GM03348 (cell line): Measurements from ENCODE around the gene SH3BGRL3.
"Not testable (repeated sequence)": the region's sequence is repeated elsewhere in the genome, so short reads cannot be mapped to it uniquely, and the experiment has no call there.

ENCODE experiments used
- DNase-seq: peaks from one replicate; pipeline ENCODE4 v3.0.0; 2012; ENCODE audit warnings: low spot score

SH3BGRL3 gene

GRCh38 chr1:26290882-26291261 is 11.0 kb downstream of the SH3BGRL3 start:
- DNase-seq, result no peak

DNA sequence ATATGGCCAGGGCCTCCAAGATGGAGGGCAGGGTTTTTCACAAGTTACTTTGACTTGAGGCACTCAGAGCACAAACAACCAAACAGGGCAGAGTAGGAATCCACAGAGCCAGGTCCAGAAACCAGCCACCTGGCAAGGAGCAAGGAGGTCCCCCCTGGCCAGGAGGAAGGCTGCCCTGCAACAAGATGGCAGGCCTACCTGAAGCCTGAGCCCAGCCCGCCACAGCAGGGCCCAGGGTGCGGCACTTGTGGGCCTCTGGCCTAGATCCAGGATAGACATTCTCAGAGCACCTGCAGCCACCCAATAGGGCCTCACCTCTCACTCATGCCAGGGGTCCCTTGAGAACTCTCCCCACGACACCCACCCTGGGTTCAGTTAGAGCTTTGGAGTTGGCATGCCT is 11.5 kb downstream of the SH3BGRL3 start:
- no peak for DNase-seq

DNA sequence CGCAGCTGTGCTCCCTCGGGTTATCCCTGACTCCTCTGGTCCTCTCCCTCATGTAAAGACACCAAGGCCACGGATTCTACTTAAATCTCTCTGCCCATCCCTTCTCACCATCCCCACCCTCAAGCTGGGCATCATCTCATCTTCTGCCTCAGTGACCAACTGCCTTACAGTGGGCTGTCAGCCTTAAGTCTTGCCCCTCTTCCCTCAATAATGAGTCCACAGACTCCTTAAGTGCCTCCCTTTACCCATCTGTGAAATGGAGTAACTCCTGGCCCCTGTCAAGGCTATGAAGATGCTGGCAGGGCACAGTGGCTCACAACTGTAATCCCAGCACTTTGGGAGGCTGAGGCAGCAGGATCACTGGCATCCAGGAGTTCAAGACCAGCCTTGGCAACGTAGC is 12.1 kb downstream of the SH3BGRL3 start:
- no peak for DNase-seq

DNA sequence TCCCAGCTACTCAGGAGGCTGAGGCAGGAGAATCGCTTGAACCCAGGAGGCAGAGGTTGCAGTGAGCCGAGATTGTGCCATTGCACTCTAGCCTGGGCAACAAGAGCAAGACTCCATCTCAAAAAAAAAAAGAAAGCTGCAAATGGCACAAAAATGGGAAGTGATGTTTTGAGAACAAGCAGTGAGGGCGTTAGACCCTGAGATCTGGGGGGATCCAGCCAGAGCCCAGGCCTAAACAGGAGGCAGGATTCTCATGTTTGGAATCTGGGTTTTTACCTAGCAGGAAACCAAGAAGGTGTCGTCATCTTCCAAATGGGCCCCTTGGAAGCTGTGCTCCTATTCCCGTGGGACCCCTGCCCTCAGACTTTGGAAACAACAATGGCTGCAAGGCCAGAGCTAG is 12.8 kb downstream of the SH3BGRL3 start:
- not testable (repeated sequence) for DNase-seq

- DNase-seq, result no peak
These were observed 14.1 kb downstream of the SH3BGRL3 start for GRCh38 chr1:26293911-26294463.

DNA sequence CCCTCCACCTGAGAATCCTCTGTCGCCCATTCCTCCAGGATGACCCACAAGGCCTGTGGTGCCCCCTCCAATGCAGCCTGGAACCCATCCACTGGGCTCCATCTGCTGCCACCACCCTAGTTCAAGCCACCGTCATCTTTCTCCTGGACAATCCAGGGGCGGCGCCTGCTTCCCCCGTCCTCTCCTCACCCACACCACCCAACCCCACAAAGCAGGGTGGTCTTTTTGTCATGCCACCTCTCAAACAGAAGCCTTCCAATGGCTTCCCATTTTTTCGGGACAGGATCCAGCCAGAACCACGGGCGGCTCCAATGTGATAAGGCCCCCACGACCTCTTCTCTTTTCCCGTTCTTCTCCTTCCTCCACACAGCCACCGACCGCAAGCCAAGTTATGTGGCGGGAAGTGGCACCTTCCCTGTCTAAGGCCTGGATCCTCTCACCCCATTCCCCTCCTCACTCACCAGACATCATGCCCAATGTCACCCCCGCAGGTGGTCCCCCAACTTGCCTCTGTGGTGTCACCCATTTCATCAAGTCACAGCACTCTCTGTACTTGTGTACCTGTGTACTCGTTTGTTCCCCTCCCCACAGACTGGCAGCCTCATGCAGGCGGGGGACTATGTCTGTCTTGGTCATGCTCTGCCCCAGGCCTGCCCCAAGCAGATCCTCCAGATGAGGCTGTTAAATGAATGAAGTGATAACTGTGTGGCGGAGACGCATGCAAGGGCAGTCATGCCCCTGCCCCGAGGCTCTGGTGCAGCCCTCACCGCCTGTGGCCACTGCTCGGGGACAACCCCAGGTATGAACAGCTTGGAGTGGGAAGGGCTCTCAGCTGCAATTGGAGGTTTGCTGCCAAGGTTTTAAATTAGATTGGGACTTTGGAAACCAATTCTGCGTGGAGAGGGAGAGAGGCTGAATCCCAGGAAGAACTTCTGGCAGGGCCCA is 15.6 kb downstream of the SH3BGRL3 start:
- DNase-seq, result no peak

- DNase-seq, result no peak
These were observed 16.6 kb downstream of the SH3BGRL3 start for GRCh38 chr1:26296340-26297056.

DNA sequence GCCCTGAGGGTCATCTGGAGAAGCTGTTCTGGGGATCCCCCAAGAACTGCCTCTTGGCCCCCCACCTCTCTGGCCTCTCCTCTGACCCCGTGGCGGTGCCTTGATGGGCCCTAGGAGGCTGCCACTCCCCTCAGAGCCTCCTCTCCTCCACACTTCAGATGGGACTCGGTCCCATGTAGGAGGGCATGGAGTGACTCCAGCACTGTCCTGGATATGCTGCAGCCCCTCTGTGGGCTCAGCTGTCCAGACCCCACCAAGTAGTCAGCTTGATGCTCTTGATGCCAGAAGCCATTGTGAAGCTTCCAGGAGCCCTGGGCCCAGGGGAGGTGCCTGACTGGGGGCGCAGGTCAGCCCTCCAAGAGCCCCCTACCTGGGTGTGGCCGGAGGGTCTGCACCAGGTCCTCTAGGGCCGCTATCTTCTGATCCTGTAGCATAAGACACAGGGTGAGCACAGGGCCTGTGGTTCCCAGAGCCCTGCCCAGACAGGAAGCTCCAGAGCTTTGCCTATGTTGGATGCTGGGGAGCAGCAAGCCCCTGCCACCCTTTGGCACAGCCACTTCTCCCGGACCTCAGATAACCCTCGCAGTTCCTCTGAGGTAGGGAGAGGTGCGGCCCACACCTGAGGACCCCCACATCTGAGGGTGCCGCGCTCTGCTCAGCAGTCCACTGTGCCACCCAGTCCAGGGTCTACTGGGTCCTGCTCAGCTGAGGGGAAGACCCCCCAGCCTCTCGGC is 17.3 kb downstream of the SH3BGRL3 start:
- no peak for DNase-seq

- DNase-seq, result no peak
These were observed 17.9 kb downstream of the SH3BGRL3 start for GRCh38 chr1:26297791-26298124.

GRCh38 chr1:26300578-26301275 is 20.8 kb downstream of the SH3BGRL3 start:
- no peak for DNase-seq

- DNase-seq, result peak; percentile 49
These were observed 23.0 kb downstream of the SH3BGRL3 start for GRCh38 chr1:26302733-26303405.

DNA sequence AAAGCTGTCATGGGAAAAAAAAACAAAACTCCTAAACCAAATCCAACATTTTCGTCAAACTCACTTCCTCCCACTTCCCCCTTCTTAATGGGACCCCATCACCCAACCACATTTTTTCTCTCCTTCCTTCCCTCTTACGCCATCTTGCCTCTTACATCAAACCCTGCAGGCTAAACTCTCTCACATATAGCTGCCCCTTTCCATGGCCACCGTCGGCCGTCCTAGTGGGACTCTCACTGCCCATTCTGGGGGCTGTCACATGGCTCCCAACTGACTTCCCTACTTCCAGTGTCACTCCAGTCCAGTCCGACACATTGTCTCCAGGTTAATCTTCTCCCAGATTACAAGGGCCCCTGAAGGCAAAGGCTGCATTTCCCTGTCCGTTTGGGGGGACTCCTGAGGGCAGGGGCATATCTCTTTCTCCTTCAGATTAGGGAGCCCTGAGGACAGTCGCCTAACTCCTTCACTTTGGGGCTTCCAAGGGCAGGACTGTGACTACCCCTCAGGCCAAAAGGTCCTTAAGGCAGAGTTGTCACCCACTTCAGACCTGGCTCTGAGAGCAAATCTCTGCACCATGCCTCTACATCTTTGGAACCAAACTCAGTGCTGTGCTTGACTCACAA is 25.9 kb downstream of the SH3BGRL3 start:
- DNase-seq, result no peak

DNA sequence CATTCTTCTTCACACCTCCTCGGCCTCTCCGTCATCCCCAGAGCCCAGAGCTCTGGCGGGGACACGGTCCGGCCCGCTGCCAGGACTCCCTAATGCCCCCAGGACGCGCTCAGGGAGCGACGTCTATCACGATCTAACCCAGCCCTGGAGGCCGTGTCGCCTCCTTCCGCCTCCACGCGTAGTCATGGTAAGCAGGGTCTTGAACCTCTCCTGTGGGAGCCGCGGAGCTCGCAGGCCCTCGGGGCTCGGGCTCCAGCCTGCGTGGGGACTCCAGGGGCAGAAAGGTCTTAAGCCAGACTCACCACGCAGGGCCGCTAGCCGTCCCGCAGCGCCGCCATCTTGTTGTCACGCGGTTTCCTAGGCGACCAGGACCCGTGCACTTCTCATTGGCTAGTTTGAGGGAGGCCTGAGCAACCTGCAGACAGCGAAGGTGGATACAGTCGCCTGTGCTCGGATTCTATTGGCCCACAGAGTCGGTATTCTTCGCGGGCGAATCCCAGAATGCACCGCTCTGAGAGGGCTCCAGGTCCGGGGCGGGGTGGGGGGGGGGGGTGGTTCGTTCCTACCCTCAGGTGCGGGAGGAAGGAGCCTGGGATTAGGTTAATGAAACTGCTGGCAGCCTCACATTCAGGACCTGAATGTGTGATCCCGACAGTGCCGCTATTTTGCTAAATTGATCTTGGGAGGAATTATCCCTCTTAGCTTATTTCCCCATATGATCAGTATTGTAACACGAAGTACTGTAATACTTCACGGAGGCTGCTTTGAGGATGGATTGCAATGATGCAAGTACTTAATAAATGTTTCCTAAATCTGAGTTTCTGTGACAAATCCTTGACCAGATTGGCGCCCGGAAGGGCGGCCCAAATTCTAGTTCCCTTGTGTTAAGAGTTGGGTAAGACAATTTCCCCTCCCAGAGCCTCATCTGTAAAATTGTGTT is 26.7 kb downstream of the SH3BGRL3 start, which contains the start of gene UBXN11:
Gene UBXN11, minus strand, starts transcription at position 347 of the 940 bp plus-strand sequence. CDS start 3,753 bp downstream, outside the sequence.
- DNase-seq, result peak; percentile 97

DNA sequence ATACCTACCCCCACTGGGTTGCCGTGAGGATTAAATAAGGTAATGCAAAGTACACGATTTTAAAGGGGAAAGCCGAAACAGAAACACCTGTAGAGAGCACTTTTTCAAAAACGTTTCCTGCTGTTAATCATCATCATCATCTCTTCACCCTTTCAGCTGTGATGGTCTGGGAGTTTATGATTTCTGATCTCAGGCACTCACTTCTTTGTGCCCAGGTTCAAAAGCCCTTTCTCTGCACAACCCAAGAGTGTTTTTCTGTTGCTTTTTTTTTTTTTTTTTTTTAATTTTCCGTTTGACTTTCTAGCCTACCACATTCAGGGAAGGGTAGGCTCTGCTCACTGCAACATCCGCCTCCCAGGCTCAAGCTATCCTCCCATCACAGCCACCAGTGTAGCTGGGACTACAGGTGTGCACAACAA is 27.5 kb downstream of the SH3BGRL3 start:
- DNase-seq, result no peak

DNA sequence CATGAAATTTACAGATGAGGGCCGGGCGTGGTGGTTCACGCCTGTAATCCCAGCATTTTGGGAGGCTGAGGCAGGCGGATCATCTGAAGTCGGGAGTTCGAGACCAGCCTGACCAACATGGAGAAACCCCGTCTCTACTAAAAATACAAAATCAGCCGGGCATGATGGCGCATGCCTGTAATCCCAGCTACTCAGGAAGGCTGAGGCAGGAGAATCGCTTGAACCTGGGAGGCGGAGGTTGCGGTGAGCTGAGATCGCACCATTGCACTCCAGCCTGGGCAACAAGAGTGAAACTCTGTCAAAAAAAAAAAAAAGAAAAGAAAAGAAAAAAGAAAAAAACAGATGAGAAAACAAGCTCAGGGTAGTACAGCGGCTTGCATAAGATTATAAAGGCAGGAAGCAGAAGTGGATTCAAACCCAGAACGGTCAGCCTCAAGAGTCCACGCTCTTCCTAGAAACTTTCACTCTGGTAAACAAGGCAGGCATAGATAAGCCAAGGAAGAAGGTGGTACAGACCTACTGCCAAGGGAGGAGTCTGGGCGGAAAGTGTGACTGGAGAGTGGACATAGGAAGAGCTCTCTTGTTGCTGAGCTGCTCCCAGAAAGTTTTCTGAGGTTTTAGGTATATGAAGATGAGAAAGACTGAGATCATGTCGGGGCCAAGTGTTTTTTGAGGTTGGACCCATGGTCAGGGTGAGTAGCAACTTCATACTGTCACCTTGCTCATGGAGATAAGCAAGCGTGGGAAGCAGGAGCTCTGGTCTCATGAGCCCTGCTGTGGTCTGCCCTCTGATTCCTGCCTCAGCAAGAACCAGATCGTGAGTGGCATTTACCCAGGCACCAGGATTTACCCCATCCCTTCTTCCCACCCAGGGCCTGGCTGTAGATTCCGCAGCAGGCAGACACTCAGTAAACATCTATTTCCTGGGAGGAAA is 28.3 kb downstream of the SH3BGRL3 start:
- not testable (repeated sequence) for DNase-seq

GRCh38 chr1:26314501-26314900 is 34.6 kb downstream of the SH3BGRL3 start:
- DNase-seq, result no peak

DNA sequence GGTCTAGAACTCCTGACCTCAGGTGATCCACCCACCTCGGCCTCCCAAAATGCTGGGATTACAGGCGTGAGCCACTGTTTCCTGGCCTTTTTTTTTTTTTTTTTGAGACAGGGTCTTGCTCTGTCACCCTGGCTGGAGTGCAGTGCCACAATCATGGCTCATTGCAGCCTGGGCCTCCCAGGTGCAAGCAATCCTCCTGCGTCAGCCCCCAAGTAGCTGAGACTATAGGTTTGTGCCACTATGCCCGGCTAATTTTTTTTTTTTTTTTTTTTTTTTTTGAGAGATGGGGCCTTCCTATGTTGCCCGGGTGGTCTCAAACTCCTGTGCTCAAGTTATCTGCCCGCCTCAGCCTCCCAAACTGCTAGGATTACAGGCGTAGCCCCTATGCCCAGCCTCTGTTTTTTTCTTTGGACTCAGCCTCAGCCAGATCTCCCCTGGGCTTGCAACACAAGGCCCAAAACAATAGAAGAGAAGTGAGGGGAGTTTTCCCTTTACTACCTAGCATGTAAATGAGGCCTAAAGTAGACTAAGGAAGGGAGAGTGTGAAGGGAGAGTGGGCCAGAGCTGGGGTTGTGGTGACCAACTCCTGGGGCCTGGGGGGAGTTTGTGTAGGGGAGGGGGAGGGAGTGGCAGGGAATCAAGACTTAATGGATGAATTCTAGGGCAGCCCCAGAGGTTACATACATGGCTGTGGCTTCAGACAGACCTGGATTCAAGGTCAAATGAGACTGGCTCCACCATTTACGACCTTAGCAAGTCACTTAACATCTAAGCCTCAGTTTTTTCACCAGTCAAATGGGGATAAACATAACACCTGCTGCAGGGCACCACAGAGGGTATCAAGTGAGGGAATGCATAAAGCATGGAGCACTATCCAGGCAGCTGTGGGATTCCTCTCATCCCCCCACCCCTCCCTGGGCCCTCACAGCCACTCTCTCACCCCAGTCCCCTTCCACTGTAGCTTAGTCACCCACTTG is 36.3 kb downstream of the SH3BGRL3 start:
- no peak for DNase-seq
